WTC11 (cell line): Measurements from ENCODE around the gene CMKLR1.

ENCODE experiments used
- ATF3 ChIP-seq: sonication (generic); formaldehyde crosslinking; conservative IDR thresholded peaks from 2 replicates; pipeline ENCODE4 v1.8.1; 2022; ENCODE audit warnings: mild to moderate bottlenecking, missing genetic modification reagents
- CBFB ChIP-seq: sonication (generic); formaldehyde crosslinking; IDR thresholded peaks from 2 replicates; pipeline ENCODE4 v1.8.1; 2022; ENCODE audit warnings: mild to moderate bottlenecking, low read depth, missing genetic modification reagents
- CTCF ChIP-seq: fragments of 200-600 bp; IDR thresholded peaks from 2 replicates; pipeline ENCODE4 v1.8.0; 2022; ENCODE audit warnings: antibody characterized with exemption
- ELF4 ChIP-seq: sonication (generic); formaldehyde crosslinking; IDR thresholded peaks from 2 replicates; pipeline ENCODE4 v1.8.1; 2022; ENCODE audit warnings: low read depth, mild to moderate bottlenecking, moderate library complexity, missing genetic modification reagents
- IRF1 ChIP-seq: sonication (generic); formaldehyde crosslinking; IDR thresholded peaks from 2 replicates; pipeline ENCODE4 v1.8.0; 2023; ENCODE audit warnings: missing genetic modification reagents
- JAZF1 ChIP-seq: fragments of 250-450 bp; sonication (Bioruptor Pico); IDR thresholded peaks from 2 replicates; pipeline ENCODE4 v1.9.0; 2021; ENCODE audit warnings: moderate library complexity, mild to moderate bottlenecking, inconsistent platforms
- JUN ChIP-seq: sonication (generic); formaldehyde crosslinking; IDR thresholded peaks from 2 replicates; pipeline ENCODE4 v1.8.0; 2023; ENCODE audit warnings: mild to moderate bottlenecking, missing genetic modification reagents
- MAX ChIP-seq: sonication (generic); formaldehyde crosslinking; IDR thresholded peaks from 2 replicates; pipeline ENCODE4 v1.8.0; 2022; ENCODE audit warnings: mild to moderate bottlenecking, missing genetic modification reagents
- NR2C2 ChIP-seq: sonication (generic); formaldehyde crosslinking; IDR thresholded peaks from 2 replicates; pipeline ENCODE4 v1.8.0; 2022; ENCODE audit warnings: mild to moderate bottlenecking, missing genetic modification reagents
- SP1 ChIP-seq: sonication (generic); formaldehyde crosslinking; conservative IDR thresholded peaks from 2 replicates; pipeline ENCODE4 v1.8.1; 2022; ENCODE audit warnings: missing genetic modification reagents
- ZNF121 ChIP-seq: sonication (generic); formaldehyde crosslinking; IDR thresholded peaks from 2 replicates; pipeline ENCODE4 v1.8.0; 2023; ENCODE audit warnings: missing genetic modification reagents
- ZSCAN18 ChIP-seq: fragments of 250-450 bp; sonication (Bioruptor Pico); IDR thresholded peaks from 2 replicates; pipeline ENCODE4 v2.1.2; 2022; ENCODE audit warnings: mild to moderate bottlenecking, moderate library complexity

GRCh38 chr12:108248011-108248410 lies 91.1 kb downstream of the CMKLR1 start:
- TF ChIP-seq ZNF121 (CRISPR knock-in tag) = no peak
- TF ChIP-seq CTCF = no peak
- TF ChIP-seq JAZF1 = no peak
- no peak for TF ChIP-seq NR2C2 (CRISPR knock-in tag)
- no peak for TF ChIP-seq ATF3 (CRISPR knock-in tag)
- TF ChIP-seq CBFB (CRISPR knock-in tag) = no peak
- TF ChIP-seq MAX (CRISPR knock-in tag) = no peak
- TF ChIP-seq IRF1 = no peak
- TF ChIP-seq JUN = no peak
- TF ChIP-seq SP1 (CRISPR knock-in tag) = no peak
- no peak for TF ChIP-seq ELF4 (CRISPR knock-in tag)
- TF ChIP-seq ZSCAN18 (CRISPR knock-in tag) = no peak
